Measurements from ENCODE around the gene BTBD1.
A peak's percentile ranks its signal among the peaks of the same experiment; 100 is the strongest.

Gene BTBD1

GRCh38 chr15:82985688-82986441, 81.2 kb downstream of the BTBD1 start, which contains the start of gene RAMAC:
TSS of gene RAMAC (plus strand) at chr15:82986210. CDS start at chr15:82989019, 2,809 bp downstream.
- peak; percentile 62 for DNase-seq

GRCh38 chr15:82980981-82981380, 86.1 kb downstream of the BTBD1 start:
- DNase-seq: no peak

- no peak for DNase-seq
Observed at GRCh38 chr15:82979726-82980125, 87.3 kb downstream of the BTBD1 start.

- DNase-seq: no peak
Observed at GRCh38 chr15:82978438-82978837, 88.6 kb downstream of the BTBD1 start.

GRCh38 chr15:82977076-82977475, 90.0 kb downstream of the BTBD1 start:
- DNase-seq: no peak

GRCh38 chr15:82972990-82973389, 94.1 kb downstream of the BTBD1 start:
- DNase-seq: no peak

GRCh38 chr15:82971218-82971984, 95.7 kb downstream of the BTBD1 start:
- no peak for DNase-seq

GRCh38 chr15:82970696-82971095, 96.4 kb downstream of the BTBD1 start:
- DNase-seq: no peak

- DNase-seq: no peak
Observed at GRCh38 chr15:82970078-82970686, 96.9 kb downstream of the BTBD1 start.

GRCh38 chr15:82969353-82969752, 97.7 kb downstream of the BTBD1 start:
- no peak for DNase-seq

- DNase-seq: no peak
Observed at GRCh38 chr15:82968066-82968465, 99.0 kb downstream of the BTBD1 start.

- no peak for DNase-seq
Observed at GRCh38 chr15:82966671-82967071, 100.4 kb downstream of the BTBD1 start.

Measured in SIG-M5 (cell line).